ENCODE results near the gene RAVER2. TPM values are rescaled to one million over a fixed set of nuclear protein-coding genes. Genes with fewer than 3 reads are reported as not detected.

RAVER2 gene
- polyA plus RNA-seq, 2 of the 4 experiments (the other 2 are of a cell fraction): 6.2 to 17.2 TPM

DNA sequence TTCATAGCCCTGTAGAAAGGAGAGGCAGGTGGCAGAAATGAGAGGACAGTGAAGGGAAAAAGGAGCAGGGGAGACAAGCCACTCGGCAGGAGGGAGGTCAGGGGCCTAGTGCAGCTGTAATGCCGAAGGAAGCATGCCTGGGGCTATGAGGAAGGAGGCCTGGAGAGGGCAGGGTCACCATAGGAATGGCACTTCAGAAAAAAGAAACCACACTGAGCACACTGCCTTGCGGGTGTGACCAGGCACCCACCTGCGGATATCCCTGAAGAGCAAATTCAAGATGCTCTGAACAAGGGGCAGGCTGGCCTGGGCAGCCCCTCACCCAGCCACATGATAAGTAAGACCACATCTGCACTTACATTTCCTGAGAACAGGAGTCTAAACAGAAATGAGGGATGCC lies 116.7 kb downstream of the RAVER2 start:
- Histone ChIP-seq H3K4me3 (no peak overlapping the region), H3K4me1 (peaks cover 9% of the 10 kb centered on the region), H3K9me3 (no peaks in the 10 kb centered on the region), H3K4me2 (no peak overlapping the region), H3K27ac (no peak overlapping the region)
- ChIA-PET POLR2A (interaction anchor here (1.3 kb wide), 1 partner anchor 105 kb away, joined by 5 read pairs; the partner anchor contains the start of gene JAK1), CTCF (interaction anchor here (1.1 to 1.8 kb wide), 2 partner anchors 8 to 16 kb away, joined by 3 to 5 read pairs; no protein-coding TSS in a partner anchor)
- FAIRE-seq (no peak), ATAC-seq (peak; percentile 71 to 76; a peak in 4 of 6 replicates), DNase-seq (ENCODE audit: low read depth in 1 of 2, low spot score in 1 of 2) (peak in 1 of 2 experiments; percentile 28)
- TF ChIP-seq, protein P1, sequence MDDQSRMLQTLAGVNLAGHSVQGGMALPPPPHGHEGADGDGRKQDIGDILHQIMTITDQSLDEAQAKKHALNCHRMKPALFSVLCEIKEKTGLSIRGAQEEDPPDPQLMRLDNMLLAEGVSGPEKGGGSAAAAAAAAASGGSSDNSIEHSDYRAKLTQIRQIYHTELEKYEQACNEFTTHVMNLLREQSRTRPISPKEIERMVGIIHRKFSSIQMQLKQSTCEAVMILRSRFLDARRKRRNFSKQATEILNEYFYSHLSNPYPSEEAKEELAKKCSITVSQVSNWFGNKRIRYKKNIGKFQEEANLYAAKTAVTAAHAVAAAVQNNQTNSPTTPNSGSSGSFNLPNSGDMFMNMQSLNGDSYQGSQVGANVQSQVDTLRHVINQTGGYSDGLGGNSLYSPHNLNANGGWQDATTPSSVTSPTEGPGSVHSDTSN (IDR thresholded peaks at IDR 0.05): no peak
- TF ChIP-seq RAD21 (conservative IDR thresholded peaks at IDR 0.05 in 1 of 2, IDR thresholded peaks at IDR 0.05 in 1 of 2): peak; percentile 21 to 55; a peak in 2 of 5 replicates
- WGBS (ENCODE audit: missing lambda C conversion rate): 65% methylated on average over 4 of the region's 4 CpGs

DNA sequence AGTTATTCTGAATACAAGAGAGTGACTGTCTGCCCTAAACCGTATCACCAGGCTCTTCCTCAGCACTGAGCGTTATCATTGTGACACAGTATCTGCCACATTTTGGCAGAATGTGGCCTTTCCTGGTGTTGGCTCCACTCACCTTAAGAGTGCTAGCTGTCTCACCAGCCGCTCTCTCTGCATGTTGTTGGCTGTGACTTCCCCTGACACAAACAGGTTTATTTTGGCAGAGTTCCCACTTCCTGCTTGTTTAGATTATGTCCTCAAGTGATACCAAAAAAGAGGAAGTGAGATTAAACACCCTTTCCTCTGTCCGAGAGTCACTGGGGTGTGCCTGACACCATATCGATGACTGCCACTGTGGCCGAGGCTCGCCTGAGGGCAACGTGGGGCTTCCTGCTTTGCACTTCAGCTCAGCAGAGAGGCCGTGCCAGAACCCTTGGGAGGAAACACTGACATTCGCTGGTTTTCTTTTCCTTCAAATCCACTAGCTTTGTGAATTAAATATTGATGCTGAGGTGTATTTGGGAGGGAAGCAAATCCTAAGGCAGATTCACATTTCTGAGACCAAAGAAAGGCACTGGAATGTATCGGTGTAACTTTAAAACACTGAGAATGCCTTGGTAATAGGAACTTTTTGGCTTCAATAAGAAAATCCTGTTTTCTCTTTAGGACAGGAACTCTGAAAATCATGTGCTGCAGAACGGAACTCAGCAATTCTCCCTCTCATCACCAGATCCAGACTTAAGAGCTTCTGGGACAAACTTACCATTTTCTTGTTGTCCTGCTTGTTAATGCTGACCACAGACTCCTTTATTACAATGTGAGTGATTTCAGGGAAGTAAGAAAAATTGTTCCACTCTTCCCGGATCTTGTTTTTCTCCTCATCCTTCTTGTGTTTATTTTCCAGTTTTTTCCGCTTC lies 119.4 kb downstream of the RAVER2 start:
- DNase-seq (ENCODE audit: low read depth in 1 of 2, low spot score in 1 of 2) (peak in 1 of 2 experiments; percentile 12), FAIRE-seq (no peak), ATAC-seq (no peak; a peak in 1 of 6 replicates)
- ChIA-PET CTCF (interaction anchor here (1.3 kb wide), 1 partner anchor 40 kb away, joined by 3 read pairs; no protein-coding TSS in a partner anchor), POLR2A (no interaction called here)
- Histone ChIP-seq H3K9me3 (no peaks in the 10 kb centered on the region), H3K4me1 (peaks cover 9% of the 10 kb centered on the region), H3K4me2 (peak overlapping the region; percentile 19; the same call in 1 of the 3 replicates), H3K4me3 (no peak overlapping the region), H3K27ac (peak overlapping the region in 1 of 2 experiments; percentile 63; a peak in 3 of 6 replicates)
- TF ChIP-seq BHLHE40 (IDR thresholded peaks at IDR 0.05; ENCODE audit: low read depth, low read length) (no peak), RARB (CRISPR knock-in tag; IDR thresholded peaks at IDR 0.05) (no peak), RCOR1 (IDR thresholded peaks at IDR 0.05; ENCODE audit: low read depth, low read length) (no peak), POLR2AphosphoS2 (conservative IDR thresholded peaks at IDR 0.05; ENCODE audit: low read length) (no peak), FOSL2 (IDR thresholded peaks at IDR 0.05) (no peak), FOSL2 (CRISPR knock-in tag; IDR thresholded peaks at IDR 0.05) (no peak), CHD4 (IDR thresholded peaks at IDR 0.05; ENCODE audit: borderline replicate concordance) (no peak), SMC3 (IDR thresholded peaks at IDR 0.05) (no peak), CEBPB (IDR thresholded peaks at IDR 0.05) (no peak), FOXS1 (CRISPR knock-in tag; IDR thresholded peaks at IDR 0.05) (no peak), PHF8 (IDR thresholded peaks at IDR 0.05; ENCODE audit: borderline replicate concordance, low read depth) (no peak), ZFP36 (IDR thresholded peaks at IDR 0.05; ENCODE audit: borderline replicate concordance, partially characterized antibody) (no peak), EHF (CRISPR knock-in tag; IDR thresholded peaks at IDR 0.05) (no peak)
- TF ChIP-seq, protein P2, sequence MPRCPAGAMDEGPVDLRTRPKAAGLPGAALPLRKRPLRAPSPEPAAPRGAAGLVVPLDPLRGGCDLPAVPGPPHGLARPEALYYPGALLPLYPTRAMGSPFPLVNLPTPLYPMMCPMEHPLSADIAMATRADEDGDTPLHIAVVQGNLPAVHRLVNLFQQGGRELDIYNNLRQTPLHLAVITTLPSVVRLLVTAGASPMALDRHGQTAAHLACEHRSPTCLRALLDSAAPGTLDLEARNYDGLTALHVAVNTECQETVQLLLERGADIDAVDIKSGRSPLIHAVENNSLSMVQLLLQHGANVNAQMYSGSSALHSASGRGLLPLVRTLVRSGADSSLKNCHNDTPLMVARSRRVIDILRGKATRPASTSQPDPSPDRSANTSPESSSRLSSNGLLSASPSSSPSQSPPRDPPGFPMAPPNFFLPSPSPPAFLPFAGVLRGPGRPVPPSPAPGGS (IDR thresholded peaks at IDR 0.05): no peak
- TF ChIP-seq, protein P3, sequence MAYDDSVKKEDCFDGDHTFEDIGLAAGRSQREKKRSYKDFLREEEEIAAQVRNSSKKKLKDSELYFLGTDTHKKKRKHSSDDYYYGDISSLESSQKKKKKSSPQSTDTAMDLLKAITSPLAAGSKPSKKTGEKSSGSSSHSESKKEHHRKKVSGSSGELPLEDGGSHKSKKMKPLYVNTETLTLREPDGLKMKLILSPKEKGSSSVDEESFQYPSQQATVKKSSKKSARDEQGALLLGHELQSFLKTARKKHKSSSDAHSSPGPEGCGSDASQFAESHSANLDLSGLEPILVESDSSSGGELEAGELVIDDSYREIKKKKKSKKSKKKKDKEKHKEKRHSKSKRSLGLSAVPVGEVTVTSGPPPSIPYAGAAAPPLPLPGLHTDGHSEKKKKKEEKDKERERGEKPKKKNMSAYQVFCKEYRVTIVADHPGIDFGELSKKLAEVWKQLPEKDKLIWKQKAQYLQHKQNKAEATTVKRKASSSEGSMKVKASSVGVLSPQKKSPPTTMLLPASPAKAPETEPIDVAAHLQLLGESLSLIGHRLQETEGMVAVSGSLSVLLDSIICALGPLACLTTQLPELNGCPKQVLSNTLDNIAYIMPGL (CRISPR knock-in tag; IDR thresholded peaks at IDR 0.05; ENCODE audit: borderline replicate concordance): no peak
- TF ChIP-seq, protein P4, sequence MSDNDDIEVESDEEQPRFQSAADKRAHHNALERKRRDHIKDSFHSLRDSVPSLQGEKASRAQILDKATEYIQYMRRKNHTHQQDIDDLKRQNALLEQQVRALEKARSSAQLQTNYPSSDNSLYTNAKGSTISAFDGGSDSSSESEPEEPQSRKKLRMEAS (IDR thresholded peaks at IDR 0.05): no peak
- WGBS (ENCODE audit: missing lambda C conversion rate): 63% methylated on average over 13 of the region's 14 CpGs

All from A549 (cell line).